Stimulated activated CD4-positive, alpha-beta T cell treated with anti-CD3 and anti-CD28 coated beads, Interleukin-4, amount 100 ng/mL, for 48 hours (primary cell): ENCODE measurements around the gene PLA2G4D.
A peak's percentile ranks its signal among the peaks of the same experiment; 100 is the strongest.
"Not testable (repeated sequence)": the region's sequence is repeated elsewhere in the genome, so short reads cannot be mapped to it uniquely, and the experiment has no call there.

Experiments
- DNase-seq, 2 donors: peaks; one replicate each; pipeline ENCODE4 v3.0.0-alpha.2; 2020; ENCODE audit warnings: low read depth in 2 of 2

The PLA2G4D gene

GRCh38 chr15:42128476-42128875 lies 34.1 kb upstream of the PLA2G4D start:
- no peak for DNase-seq

DNA sequence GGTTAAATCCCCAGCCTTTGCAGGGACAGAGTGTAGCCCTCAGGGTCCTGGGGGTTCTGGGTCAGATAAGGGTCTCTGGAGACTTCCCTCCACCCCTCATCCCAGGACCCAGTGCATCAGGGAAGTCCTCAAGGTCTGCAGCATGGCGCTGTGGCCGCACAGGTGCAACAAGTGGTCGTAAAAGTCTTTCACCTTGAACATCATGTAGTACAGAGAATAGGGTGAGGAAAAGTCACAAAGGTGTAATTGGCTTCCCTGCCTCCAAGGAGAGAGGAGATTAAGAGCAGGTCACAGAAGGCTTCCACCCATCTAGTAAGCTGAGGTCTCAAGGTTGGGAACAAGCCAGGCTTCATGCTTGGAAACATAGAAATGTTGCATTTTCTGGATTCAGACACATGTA lies 29.2 kb upstream of the PLA2G4D start:
- DNase-seq: no peak

- DNase-seq: no peak
Measured at GRCh38 chr15:42121682-42122081, 27.3 kb upstream of the PLA2G4D start.

GRCh38 chr15:42121021-42121420 lies 26.7 kb upstream of the PLA2G4D start:
- no peak for DNase-seq

GRCh38 chr15:42120285-42120684 lies 25.9 kb upstream of the PLA2G4D start:
- no peak for DNase-seq

GRCh38 chr15:42119446-42119760 lies 25.0 kb upstream of the PLA2G4D start:
- no peak for DNase-seq

DNA sequence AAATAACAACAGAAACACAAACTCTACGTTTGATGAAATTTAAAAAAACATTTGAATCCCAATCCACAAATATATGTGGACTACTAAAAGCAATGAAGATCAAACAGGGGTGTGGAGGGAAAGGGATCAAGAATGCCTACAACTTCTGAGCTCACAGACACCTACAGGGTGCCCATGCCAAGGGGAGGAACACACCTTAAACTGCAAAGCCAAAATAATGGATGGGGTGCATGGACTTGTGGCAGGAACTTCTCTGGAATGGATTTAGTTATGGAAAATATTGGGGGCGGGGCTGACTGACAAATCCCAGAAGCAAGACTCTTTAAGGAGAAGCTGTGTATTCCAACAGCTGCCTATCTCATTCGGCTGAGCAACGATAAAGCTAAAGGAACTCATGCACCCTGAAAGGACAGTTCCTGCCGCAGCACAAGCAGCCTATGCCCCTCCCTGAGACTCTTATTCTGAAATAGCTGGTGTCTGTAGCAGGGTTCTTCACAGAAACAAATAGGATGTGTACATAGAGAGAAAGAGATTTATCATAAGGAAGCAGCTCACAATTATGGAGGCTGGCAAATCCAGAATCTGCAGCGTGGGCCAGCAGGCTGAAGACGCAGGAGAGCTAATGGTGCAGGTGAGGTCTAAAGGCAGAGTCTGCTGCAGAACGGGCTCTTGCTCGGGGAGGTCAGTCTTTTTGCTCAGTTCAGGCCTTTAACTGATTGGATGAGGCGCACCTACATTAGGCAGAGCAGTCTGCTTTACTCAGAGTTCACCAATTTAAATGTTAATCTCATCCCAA lies 24.5 kb upstream of the PLA2G4D start:
- DNase-seq: no peak

- DNase-seq: no peak
Measured at GRCh38 chr15:42111924-42112323, 17.6 kb upstream of the PLA2G4D start.

- no peak for DNase-seq
Measured at GRCh38 chr15:42110367-42110766, 16.0 kb upstream of the PLA2G4D start.

GRCh38 chr15:42108806-42109205 lies 14.4 kb upstream of the PLA2G4D start:
- no peak for DNase-seq

DNA sequence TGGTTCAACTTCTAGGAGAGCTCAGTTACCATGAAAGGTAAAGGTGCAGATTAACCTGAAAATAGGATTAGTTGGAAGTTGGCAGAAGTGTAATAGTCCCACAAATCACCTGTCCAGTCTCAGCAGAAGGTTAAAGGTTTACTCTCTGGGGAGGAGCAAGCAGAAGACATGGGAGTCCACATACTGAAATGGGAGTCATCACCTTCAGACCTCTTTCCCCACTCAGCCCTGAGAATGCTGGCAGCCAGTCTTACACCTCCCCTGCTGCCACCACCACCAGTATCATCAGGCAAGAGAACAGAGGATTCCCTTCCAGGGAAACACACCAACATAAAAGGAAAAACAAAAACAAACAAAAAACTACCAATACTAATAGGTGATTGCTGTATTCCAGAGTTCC lies 13.8 kb upstream of the PLA2G4D start:
- DNase-seq: no peak

- peak; percentile 34 to 46 for DNase-seq
Measured at GRCh38 chr15:42107473-42107872, 13.1 kb upstream of the PLA2G4D start.

GRCh38 chr15:42106288-42106687 lies 11.9 kb upstream of the PLA2G4D start:
- DNase-seq: no peak

DNA sequence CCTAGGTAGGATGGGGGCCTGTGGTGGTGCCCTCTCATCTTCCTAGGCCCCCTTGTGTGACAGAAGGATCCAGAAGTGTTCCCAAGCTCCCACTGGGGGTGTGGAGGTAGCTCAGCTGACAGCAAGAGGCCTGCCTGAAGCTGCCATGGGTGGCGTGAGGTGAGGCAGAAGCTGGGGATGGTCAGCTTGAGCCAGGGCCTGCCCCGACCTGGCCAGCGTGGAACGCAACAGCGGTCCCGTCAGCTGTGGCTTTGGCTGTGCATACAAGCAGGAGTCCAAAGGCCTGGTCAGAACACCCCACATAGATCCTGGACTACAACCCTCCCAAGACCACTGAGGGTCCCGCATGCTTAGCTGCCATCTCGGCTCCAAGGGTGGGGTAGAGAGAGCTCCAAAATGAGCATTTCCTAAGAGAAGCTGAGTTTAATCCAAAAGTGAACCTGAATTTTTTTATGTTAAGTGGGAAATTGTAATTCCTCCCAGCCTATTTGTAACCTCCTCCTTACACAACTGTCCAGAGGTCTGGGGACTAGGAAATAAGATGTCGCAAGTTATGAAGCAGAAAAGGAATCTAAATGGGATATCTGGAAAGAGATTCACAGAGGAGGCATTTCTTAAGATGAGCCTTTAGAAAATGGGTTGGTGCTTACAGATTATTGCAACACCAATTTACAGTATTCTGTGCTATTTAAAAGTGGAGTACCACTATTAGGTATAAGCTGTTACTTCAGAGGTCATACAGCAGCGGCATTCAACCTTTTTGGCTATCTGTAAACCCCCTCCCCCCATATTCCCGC lies 9.9 kb upstream of the PLA2G4D start:
- DNase-seq: no peak

DNA sequence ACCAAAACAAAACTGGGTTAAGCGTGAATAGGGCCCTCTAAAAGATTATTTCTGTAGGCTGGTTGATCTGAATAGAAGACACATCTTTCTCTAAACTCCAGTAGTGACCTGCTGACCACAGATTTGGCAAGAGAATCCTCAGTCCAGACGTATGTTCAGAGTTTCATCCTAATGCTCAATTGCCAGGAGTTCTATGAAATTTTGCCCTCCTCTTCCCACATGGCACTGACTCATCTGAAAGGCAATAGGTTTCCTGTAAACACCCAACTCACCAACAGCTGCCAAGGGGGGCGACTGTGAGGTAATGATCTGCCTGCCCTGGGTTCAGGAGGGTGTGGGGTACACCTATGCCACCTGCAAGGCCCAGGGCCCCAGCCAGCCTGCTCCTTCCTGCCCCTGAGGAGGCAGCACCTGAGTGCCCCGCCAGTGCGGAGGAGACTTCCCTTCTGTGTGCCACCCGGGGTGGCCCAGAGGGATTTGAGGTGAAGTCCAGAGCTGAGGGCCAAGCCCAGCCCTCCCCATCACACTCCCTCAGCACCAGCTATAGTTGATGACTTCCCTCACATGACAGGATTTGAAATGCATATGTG lies 8.4 kb upstream of the PLA2G4D start:
- no peak for DNase-seq

- DNase-seq: no peak
Measured at GRCh38 chr15:42101861-42102260, 7.5 kb upstream of the PLA2G4D start.

DNA sequence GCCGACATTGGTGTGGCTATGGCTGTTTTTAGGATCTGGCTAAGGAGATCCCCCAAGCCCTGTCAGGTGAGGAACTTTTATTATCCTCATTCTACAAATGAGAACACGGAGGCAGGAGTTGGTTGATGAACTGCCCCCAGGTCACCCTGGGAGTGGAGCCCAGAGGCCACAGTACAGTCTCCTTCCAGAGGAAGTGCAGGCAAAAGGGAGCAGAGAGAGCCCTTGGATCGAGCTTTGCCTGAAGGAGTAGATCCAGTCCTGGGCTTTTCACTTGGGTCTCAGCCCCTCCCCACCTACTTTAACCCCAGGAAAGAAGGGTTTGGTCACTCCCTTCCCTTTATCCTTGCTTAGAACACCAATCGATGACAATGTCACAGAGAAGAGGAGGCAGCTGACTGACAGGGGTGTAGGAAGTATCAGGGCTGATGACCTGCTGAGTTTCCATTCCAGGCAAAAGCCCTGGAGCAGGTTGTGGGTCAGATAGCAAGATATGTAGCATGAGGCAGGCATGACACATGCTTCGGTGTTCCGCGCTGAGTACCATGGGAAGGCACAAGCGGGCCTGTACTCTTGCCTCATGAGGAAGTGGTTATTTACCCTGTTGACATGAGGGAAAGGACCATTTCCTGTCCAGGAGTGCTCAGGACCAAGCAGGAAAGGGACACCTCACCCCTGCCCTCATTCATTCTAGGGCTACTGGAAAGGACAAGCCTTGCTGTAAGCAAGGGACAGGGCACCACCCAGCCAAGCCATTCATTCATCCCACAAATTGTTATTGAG lies 5.8 kb upstream of the PLA2G4D start:
- DNase-seq: no peak

DNA sequence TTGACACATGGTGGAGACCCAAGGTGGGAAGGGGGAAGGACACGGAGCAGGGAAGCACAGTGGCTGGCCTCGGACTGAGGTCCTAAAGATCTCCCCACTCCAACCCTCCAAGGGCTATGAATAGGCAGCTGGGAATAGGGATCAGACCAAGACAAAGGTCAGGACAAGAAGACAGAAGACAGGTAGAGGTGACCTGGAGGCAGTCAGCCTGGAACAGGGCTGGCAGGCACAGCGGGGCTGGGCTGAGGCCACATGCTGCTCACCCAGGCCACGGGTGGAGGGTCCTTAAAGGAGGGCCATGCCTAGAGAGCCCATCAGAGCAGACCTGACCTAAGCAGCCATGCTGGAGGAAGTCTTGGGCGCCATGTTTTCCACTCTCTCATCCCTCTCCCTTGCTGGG lies 2.7 kb upstream of the PLA2G4D start:
- no peak for DNase-seq

DNA sequence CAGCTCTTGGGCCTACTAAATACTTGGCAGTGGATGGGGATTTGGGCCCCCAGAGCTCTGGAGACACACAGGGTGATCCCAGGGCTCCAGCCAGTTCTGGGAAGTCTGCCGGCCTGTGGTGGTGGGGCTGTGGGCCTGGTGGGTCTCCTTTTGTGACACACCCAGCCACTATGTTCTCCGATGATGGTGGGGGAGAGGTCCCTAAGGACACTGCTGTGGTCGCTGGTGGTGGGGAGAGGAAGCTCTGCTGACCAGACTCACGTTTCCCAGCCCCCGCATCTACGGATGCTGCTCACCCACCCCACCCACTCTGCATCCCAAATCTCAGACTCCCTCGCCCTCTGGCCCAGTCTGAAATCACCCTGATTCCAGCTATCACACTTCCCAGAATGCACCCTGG lies 396 bp downstream of the PLA2G4D start:
- no peak for DNase-seq

- DNase-seq: peak in 1 of 2 donors; percentile 11
Measured at GRCh38 chr15:42092398-42093318, 1.7 kb downstream of the PLA2G4D start.

GRCh38 chr15:42091753-42092397 lies 2.5 kb downstream of the PLA2G4D start:
- DNase-seq: not testable (repeated sequence)
